CD4-positive, alpha-beta T cell treated with Interleukin-6 at 100 ng/mL for 8 hours (primary cell): ENCODE measurements around the gene METTL6.
"Not testable (repeated sequence)": the region's sequence is repeated elsewhere in the genome, so short reads cannot be mapped to it uniquely, and the experiment has no call there.

Experiments
- DNase-seq: peaks from one replicate; pipeline ENCODE4 v3.0.0-alpha.2; 2020; ENCODE audit warnings: mixed read lengths, low spot score

The METTL6 gene

DNA sequence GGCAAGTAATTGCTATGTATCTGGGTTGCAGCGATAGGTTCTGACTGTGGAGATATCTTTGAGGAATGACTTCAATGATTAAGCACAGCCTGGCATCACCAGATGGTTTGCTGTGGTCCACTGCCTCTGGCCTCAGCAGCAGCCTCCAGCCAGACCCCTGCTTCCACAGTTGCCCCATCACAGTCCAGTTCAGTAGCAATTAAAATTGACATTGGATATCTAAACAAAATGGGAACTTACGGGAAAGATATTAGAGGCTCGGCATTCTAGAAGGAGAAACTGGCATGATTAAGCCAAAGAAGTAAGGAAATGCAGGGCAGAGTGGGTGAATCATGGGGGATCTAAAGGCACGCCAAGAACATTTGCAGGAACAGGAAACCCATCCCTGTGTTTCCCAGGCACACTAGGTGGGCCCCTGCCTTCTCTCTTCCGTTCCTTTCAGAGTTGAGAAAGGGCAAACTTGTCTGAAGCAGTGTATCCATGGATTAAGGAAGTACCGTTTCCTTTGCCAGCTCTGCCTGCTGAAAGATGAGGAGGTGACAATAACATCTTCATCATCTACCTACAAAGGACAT is 58.7 kb downstream of the METTL6 start:
- no peak for DNase-seq

DNA sequence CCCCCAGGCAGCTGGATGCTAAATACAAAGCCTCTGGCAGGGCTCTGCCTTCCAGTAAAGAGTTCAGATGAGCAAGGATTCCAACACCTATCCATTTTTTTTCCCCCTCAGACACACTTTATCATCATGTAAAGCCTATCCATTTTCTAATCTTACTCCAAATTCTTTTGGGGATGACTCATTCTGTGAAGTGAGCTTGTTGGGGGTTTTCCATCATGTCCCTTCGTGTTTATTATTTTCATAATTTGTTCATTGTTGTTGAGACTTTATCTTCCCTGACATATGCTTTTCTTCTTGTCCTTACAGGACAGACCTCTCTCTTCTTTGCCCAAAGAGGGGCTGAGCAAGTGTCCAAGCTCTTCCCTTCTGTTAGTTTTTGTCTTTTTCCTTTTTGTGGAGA is 60.3 kb downstream of the METTL6 start:
- DNase-seq, result no peak

DNA sequence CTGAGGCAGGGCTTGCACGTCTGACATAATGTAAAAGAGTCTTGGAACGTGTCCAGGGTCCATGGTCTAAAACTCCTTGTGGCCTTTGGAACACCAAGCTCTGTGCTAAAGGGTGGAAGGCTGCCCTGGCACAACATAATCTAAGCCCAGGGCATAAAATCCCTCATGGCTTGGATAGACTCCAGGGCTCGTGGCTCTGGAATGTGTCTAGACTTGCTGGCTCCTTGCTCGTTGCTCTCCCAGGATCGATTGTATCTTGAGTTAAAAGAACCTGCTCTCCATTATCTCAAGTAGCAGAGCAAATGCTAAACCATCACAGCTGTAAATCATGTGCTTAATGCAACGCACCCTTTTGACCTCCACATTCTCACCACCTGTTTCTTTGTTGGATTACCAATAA is 63.3 kb downstream of the METTL6 start:
- DNase-seq, result not testable (repeated sequence)

DNA sequence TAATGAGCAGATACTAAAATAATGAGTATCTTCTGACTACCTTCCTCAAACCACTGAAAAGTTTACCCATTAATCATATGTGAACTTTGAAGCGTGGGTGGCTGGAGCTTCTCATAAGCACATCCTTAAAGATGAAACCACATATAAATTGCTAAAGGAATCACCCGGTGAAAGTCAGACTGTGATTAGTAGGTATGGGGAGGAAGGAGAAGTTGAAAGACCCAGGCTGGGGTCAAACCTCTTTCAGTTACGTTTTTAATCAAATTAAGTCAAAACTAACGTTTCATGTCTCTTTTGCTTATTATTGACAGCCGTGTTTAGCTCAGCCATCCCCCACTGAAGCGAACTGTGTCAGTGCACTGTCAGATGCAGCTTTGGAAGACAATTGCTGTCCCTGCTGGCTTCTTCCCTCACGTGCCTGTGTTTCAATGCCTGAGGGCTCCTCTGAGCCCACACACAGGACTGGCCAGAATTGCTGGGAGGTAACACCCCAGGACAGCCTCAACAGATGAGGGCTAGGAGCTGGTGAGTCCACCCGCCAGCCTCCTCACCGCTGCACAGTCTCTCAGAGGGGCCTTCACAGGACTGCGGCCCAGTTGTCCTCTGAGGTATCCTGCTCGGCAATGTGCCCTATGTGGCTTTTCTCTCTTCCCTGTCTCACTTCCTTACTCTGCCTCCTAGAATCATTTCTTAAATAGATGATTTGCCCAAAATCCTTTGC is 65.7 kb downstream of the METTL6 start:
- DNase-seq, result peak; percentile 19

DNA sequence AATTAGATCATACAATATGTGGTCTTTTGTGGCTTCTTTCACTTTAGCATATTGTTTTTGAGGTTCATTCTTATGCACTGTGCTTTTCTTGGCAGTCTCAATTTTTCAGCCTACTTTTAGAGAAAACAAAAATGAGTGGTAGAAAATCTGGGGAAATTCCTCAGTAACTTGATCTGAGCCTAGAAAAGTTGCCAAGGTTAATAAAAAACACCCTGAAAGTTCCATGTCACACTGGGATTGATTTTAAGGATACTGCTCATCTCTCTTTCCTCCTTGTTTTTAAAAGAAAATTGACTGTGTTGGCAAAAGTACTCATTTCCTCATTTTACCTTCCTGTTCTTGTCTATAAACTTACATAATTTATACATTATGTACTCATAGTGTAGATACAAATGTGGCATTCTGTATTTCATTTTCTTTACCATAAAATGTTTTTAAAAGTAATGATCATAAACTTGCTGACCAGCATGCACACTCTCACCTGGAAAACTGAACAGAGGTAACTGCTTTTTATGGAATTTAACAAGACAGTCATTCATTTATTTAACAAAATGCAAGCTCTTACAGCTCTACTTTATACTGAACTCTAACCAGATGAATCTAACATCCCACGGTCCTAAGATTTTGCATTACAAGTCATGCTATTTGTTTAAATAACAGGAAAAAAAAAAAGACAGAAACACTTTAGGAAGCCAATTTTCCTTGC is 66.4 kb downstream of the METTL6 start:
- no peak for DNase-seq
